Activated CD4-positive, alpha-beta T cell treated with anti-CD3 and anti-CD28 coated beads for 36 hours (primary cell): ENCODE results near the gene CCDC34. TPM values are rescaled to one million over a fixed set of nuclear protein-coding genes. Genes with fewer than 3 reads are reported as not detected.

Experiments
- ATAC-seq: fragments of 200-7000 bp; cut with Tn5 transposase; one replicate; pipeline ENCODE4 v1.10.0; 2021; ENCODE audit warnings: mild to moderate bottlenecking, moderate library complexity
- CTCF ChIA-PET: fragments of 350-600 bp; sonication (Branson Sonifier 250); formaldehyde crosslinking; loops from one replicate; lab custom pipeline; 2021; ENCODE audit warnings: antibody characterized with exemption; lab: Charles Lee
- POLR2A ChIA-PET: fragments of 350-600 bp; sonication (Branson Sonifier 250); formaldehyde crosslinking; loops from one replicate; lab custom pipeline; 2021; ENCODE audit warnings: antibody characterized with exemption, inconsistent platforms; lab: Charles Lee
- DNase-seq: peaks from one replicate; pipeline ENCODE4 v3.0.0-alpha.2; 2020
- H3K27ac Mint-ChIP-seq: one replicate; pipeline ENCODE4 v1.8.0; 2021; ENCODE audit warnings: mixed read lengths
- H3K27me3 Mint-ChIP-seq: one replicate; pipeline ENCODE4 v1.8.0; 2021; ENCODE audit warnings: mixed read lengths
- H3K36me3 Mint-ChIP-seq: one replicate; pipeline ENCODE4 v1.8.0; 2021; ENCODE audit warnings: low read depth, mixed read lengths
- H3K4me1 Mint-ChIP-seq: one replicate; pipeline ENCODE4 v1.8.0; 2021; ENCODE audit warnings: mixed read lengths
- H3K4me3 Mint-ChIP-seq: one replicate; pipeline ENCODE4 v1.8.0; 2021; ENCODE audit warnings: mild to moderate bottlenecking, moderate library complexity, mixed read lengths
- H3K9me3 Mint-ChIP-seq: one replicate; pipeline ENCODE4 v1.8.0; 2021; ENCODE audit warnings: low read depth, mixed read lengths
- intact Hi-C, 2 experiments: fragments of 100-400 bp; cut with DNase I in 1 of 2; cut with micrococcal nuclease in 1 of 2; formaldehyde crosslinking; loops; one replicate each; pipeline versions ENCODE4 v1.14.2 to v1.15.1; 2022 to 2024; cut with DNase I, micrococcal nuclease
- total RNA-seq, 2 experiments: library from RNA; stranded (reverse); gene quantifications; one replicate each; pipeline ENCODE4 v1.2.3, GENCODE V29; 2021

CCDC34 gene
- total RNA-seq, 2 experiments from 2014 or later = 24.6 to 42.4 TPM

DNA sequence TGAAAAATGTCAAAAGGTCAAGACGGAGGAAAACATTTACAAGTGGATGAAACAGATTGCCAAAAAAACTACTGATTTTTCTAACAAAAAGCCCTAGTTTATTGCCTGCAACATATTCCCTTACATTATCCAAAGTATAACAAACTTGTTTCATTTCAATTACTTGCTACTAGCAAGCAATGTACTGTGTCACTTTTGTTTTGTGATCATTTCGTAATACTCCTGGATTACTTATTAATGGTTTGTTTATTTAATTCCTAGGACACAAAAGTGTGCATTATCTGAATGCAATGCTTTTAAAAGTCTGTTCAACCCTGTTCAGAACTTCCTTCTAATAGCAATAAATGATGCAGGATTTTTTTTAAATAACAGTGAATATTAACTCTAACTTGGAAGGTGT lies 50.9 kb downstream of the CCDC34 start:
- POLR2A ChIA-PET = no interaction called here
- ATAC-seq (no peak), DNase-seq (no peak)
- Mint-ChIP-seq H3K4me1 (no peaks in the 10 kb centered on the region), H3K27me3 (peaks cover 15% of the 10 kb centered on the region), H3K9me3 (no peaks in the 10 kb centered on the region), H3K4me3 (no peak overlapping the region), H3K36me3 (no peaks in the 10 kb centered on the region), H3K27ac (no peak overlapping the region)
- intact Hi-C loops = no loop called here
- CTCF ChIA-PET = no interaction called here

GRCh38 chr11:27310707-27311106 lies 52.3 kb downstream of the CCDC34 start:
- intact Hi-C loops = no loop called here
- DNase-seq (no peak), ATAC-seq (no peak)
- ChIA-PET POLR2A (no interaction called here), CTCF (interaction anchor here (1.0 kb wide), 1 partner anchor 84 kb away, joined by 3 read pairs; no protein-coding TSS in a partner anchor)
- H3K4me1 Mint-ChIP-seq = no peaks in the 10 kb centered on the region
- H3K4me3 Mint-ChIP-seq = no peak overlapping the region
- no peaks in the 10 kb centered on the region for H3K36me3 Mint-ChIP-seq
- H3K9me3 Mint-ChIP-seq = no peaks in the 10 kb centered on the region
- H3K27me3 Mint-ChIP-seq = peaks cover 15% of the 10 kb centered on the region
- H3K27ac Mint-ChIP-seq = no peak overlapping the region

DNA sequence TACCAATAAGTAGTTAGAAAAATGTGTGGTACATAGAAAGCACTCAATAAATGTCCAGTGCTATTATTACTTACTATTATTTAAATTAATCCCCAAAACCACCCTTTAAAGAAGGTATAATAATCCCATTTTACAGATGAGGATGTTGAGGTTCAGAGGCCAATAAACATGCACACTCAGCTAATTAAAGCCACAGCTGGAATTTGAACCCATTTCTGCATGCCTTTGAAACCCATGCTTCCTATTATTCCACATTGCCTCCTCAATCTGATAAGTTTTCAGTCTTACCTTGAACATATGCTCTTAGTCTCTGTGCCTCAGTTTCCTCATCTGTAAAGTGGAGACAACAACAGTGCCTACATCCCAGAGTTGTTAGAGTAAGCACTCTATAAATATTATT lies 52.8 kb downstream of the CCDC34 start:
- Mint-ChIP-seq H3K4me3 (no peak overlapping the region), H3K9me3 (peaks cover 3% of the 10 kb centered on the region), H3K36me3 (no peaks in the 10 kb centered on the region), H3K4me1 (no peaks in the 10 kb centered on the region), H3K27me3 (peaks cover 13% of the 10 kb centered on the region), H3K27ac (no peak overlapping the region)
- intact Hi-C loops = no loop called here
- ChIA-PET POLR2A (no interaction called here), CTCF (interaction anchor here (1.0 kb wide), 1 partner anchor 84 kb away, joined by 3 read pairs; no protein-coding TSS in a partner anchor)
- no peak for ATAC-seq
- no peak for DNase-seq

GRCh38 chr11:27309046-27309445 lies 54.0 kb downstream of the CCDC34 start:
- Mint-ChIP-seq H3K9me3 (peaks cover 3% of the 10 kb centered on the region), H3K36me3 (no peaks in the 10 kb centered on the region), H3K4me3 (no peak overlapping the region), H3K4me1 (no peaks in the 10 kb centered on the region), H3K27me3 (peaks cover 7% of the 10 kb centered on the region), H3K27ac (no peak overlapping the region)
- ATAC-seq = no peak
- intact Hi-C loops = no loop called here
- ChIA-PET CTCF (interaction anchor here (0.6 to 1.4 kb wide), 3 partner anchors 13 to 347 kb away, joined by 3 read pairs; no protein-coding TSS in a partner anchor), POLR2A (no interaction called here)
- no peak for DNase-seq

GRCh38 chr11:27307232-27307631 lies 55.8 kb downstream of the CCDC34 start:
- ChIA-PET CTCF (interaction anchor here (0.8 kb wide), 1 partner anchor 178 kb away, joined by 3 read pairs; no protein-coding TSS in a partner anchor), POLR2A (no interaction called here)
- no peak for DNase-seq
- Mint-ChIP-seq H3K4me3 (no peak overlapping the region), H3K4me1 (no peaks in the 10 kb centered on the region), H3K36me3 (no peaks in the 10 kb centered on the region), H3K9me3 (peaks cover 3% of the 10 kb centered on the region), H3K27me3 (peaks cover 11% of the 10 kb centered on the region), H3K27ac (no peak overlapping the region)
- intact Hi-C loops = no loop called here
- ATAC-seq = no peak

DNA sequence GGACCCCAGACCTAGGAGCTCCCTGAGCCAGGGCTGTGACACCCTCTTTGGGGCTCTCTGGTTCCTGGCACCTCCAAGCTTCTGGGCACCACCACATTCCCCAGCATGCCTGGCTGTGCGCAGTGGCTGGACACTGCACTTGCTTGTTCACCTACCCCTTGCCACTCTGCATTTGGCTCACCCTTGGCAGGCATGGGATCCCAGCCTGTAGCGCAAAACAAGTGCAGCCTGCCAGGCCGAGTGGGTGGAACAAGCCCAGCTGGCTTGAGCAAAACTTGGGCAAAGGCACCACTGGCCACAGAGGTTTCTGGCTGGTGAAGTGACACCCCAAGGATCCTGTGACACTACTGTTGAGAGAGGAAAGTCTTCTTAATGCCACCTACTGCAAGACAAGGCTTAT lies 57.3 kb downstream of the CCDC34 start:
- DNase-seq (no peak), ATAC-seq (no peak)
- no peak overlapping the region for H3K4me3 Mint-ChIP-seq
- no peaks in the 10 kb centered on the region for H3K36me3 Mint-ChIP-seq
- H3K4me1 Mint-ChIP-seq = peaks cover 8% of the 10 kb centered on the region
- intact Hi-C loops = no loop called here
- POLR2A ChIA-PET = no interaction called here
- peaks cover 3% of the 10 kb centered on the region for H3K9me3 Mint-ChIP-seq
- H3K27me3 Mint-ChIP-seq = peaks cover 9% of the 10 kb centered on the region
- CTCF ChIA-PET = interaction anchor here (0.6 to 1.0 kb wide), 4 partner anchors 11 to 76 kb away, joined by 3 to 4 read pairs (median 4); no protein-coding TSS in a partner anchor
- H3K27ac Mint-ChIP-seq = no peak overlapping the region

GRCh38 chr11:27304514-27304913 lies 58.5 kb downstream of the CCDC34 start:
- intact Hi-C loops = no loop called here
- H3K9me3 Mint-ChIP-seq = peaks cover 5% of the 10 kb centered on the region
- no peak overlapping the region for H3K27ac Mint-ChIP-seq
- POLR2A ChIA-PET = no interaction called here
- DNase-seq (no peak), ATAC-seq (no peak)
- CTCF ChIA-PET = no interaction called here
- peaks cover 11% of the 10 kb centered on the region for H3K27me3 Mint-ChIP-seq
- no peaks in the 10 kb centered on the region for H3K36me3 Mint-ChIP-seq
- peaks cover 8% of the 10 kb centered on the region for H3K4me1 Mint-ChIP-seq
- no peak overlapping the region for H3K4me3 Mint-ChIP-seq

GRCh38 chr11:27303903-27304302 lies 59.1 kb downstream of the CCDC34 start:
- ATAC-seq (no peak), DNase-seq (no peak)
- ChIA-PET CTCF (no interaction called here), POLR2A (no interaction called here)
- no peaks in the 10 kb centered on the region for H3K36me3 Mint-ChIP-seq
- peaks cover 11% of the 10 kb centered on the region for H3K27me3 Mint-ChIP-seq
- H3K9me3 Mint-ChIP-seq = peaks cover 5% of the 10 kb centered on the region
- no peak overlapping the region for H3K4me3 Mint-ChIP-seq
- no peak overlapping the region for H3K27ac Mint-ChIP-seq
- intact Hi-C loops = no loop called here
- H3K4me1 Mint-ChIP-seq = peaks cover 8% of the 10 kb centered on the region

DNA sequence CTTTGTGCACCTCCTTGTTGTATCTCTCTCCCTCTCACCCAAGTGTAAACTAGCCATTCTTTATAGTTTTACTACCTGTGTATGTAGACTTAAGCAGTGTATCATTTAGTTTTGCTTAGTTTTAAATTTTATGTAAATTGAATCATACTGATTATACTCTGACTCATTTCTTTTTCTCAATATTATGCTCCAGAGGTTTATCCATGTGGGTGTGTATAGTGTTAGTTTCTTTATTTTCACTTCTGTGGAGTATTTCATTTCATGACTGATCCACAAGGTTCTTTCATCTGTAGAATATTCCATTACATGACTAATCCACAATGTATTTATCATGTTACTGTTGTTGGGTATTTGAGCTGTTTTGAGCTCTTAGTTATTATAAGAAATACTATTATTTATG lies 62.0 kb downstream of the CCDC34 start:
- no peak overlapping the region for H3K4me3 Mint-ChIP-seq
- H3K27ac Mint-ChIP-seq = no peak overlapping the region
- peaks cover 20% of the 10 kb centered on the region for H3K27me3 Mint-ChIP-seq
- no peak for DNase-seq
- intact Hi-C loops = loop anchor here (1.0 to 2.0 kb wide), 3 partner anchors 18 to 62 kb away; partner anchors contain the start of gene CCDC34 (in 1 of the 2)
- H3K9me3 Mint-ChIP-seq = peaks cover 5% of the 10 kb centered on the region
- H3K36me3 Mint-ChIP-seq = no peaks in the 10 kb centered on the region
- CTCF ChIA-PET = interaction anchor here (1.0 kb wide), 1 partner anchor 184 kb away, joined by 3 read pairs; no protein-coding TSS in a partner anchor
- peak; percentile 88 for ATAC-seq
- POLR2A ChIA-PET = no interaction called here
- peaks cover 8% of the 10 kb centered on the region for H3K4me1 Mint-ChIP-seq

DNA sequence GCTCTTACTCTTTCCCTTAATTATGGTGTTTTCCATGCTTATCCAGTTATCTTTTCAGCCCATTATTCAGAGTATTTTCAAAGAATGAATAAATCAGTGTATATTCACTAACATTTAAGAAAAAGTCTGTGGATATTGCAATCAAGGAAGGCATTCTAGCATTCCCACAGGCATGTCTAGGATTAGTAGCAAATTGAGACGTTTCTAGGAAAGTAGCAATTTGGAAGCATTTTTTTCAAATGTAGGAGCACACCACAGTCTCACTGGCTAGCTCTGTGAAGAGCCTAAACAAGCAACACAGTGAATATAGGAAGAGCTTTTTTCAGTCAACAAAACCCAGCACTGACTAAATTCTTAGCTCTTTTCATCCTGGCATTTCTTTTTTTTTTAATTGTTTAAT lies 65.4 kb downstream of the CCDC34 start:
- DNase-seq (no peak), ATAC-seq (no peak)
- CTCF ChIA-PET = interaction anchor here (1.8 kb wide), 1 partner anchor 188 kb away, joined by 7 read pairs; no protein-coding TSS in a partner anchor
- H3K27me3 Mint-ChIP-seq = peaks cover 18% of the 10 kb centered on the region
- H3K36me3 Mint-ChIP-seq = peaks cover 1% of the 10 kb centered on the region
- H3K4me3 Mint-ChIP-seq = no peak overlapping the region
- peaks cover 5% of the 10 kb centered on the region for H3K9me3 Mint-ChIP-seq
- POLR2A ChIA-PET = no interaction called here
- no peak overlapping the region for H3K27ac Mint-ChIP-seq
- intact Hi-C loops = loop anchor here in 1 of 2 experiments (5.0 kb wide), 1 partner anchor 115 kb away; no protein-coding TSS in a partner anchor
- H3K4me1 Mint-ChIP-seq = peaks cover 8% of the 10 kb centered on the region

- intact Hi-C loops = loop anchor here in 1 of 2 experiments (5.0 kb wide), 1 partner anchor 114 kb away; no protein-coding TSS in a partner anchor
- CTCF ChIA-PET = interaction anchor here (0.6 to 1.8 kb wide), 5 partner anchors 12 to 189 kb away, joined by 3 to 7 read pairs (median 6); partner anchors contain the start of gene CCDC34
- DNase-seq (no peak), ATAC-seq (peak; percentile 27)
- Mint-ChIP-seq H3K4me3 (no peak overlapping the region), H3K4me1 (peaks cover 7% of the 10 kb centered on the region), H3K9me3 (peaks cover 11% of the 10 kb centered on the region), H3K36me3 (peaks cover 1% of the 10 kb centered on the region), H3K27me3 (peaks cover 22% of the 10 kb centered on the region), H3K27ac (no peak overlapping the region)
- POLR2A ChIA-PET = no interaction called here
These were observed 66.5 kb downstream of the CCDC34 start for GRCh38 chr11:27296497-27296896.

DNA sequence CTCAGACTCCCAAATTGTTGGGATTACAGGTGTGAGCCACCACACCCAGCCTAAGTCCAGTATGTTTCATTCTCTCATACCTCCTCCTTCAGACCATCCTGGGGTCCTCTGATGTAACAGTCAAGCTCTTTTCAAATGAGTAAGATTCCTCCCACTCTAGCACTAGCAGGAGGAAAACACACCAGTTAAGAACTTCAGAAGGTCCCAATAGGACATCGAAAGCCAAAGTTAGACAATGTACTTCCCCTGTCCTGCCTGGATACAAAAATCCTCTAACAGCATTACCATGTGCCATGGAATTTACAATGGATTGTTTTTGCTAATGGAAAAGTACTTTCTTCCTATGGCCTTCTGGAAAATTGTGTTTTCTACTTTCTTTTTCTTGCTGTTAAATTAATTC lies 67.1 kb downstream of the CCDC34 start:
- Mint-ChIP-seq H3K4me1 (peaks cover 2% of the 10 kb centered on the region), H3K4me3 (no peak overlapping the region), H3K9me3 (peaks cover 16% of the 10 kb centered on the region), H3K36me3 (peaks cover 1% of the 10 kb centered on the region), H3K27me3 (peaks cover 22% of the 10 kb centered on the region), H3K27ac (no peak overlapping the region)
- ATAC-seq (no peak), DNase-seq (no peak)
- intact Hi-C loops = loop anchor here in 1 of 2 experiments (5.0 kb wide), 1 partner anchor 114 kb away; no protein-coding TSS in a partner anchor
- CTCF ChIA-PET = interaction anchor here (0.6 to 1.3 kb wide), 5 partner anchors 13 to 849 kb away, joined by 3 to 6 read pairs (median 3); partner anchors contain the start of gene CCDC34
- POLR2A ChIA-PET = no interaction called here
